ENCODE results near the gene MAMSTR.

The MAMSTR gene

GRCh38 chr19:48746110-48746509, 26.6 kb upstream of the MAMSTR start:
- DNase-seq (ENCODE audit: low read depth), result no peak

GRCh38 chr19:48745208-48745995, 25.9 kb upstream of the MAMSTR start:
- no peak for DNase-seq (ENCODE audit: low read depth)

- no peak for DNase-seq (ENCODE audit: low read depth)
These were observed 22.6 kb upstream of the MAMSTR start for GRCh38 chr19:48742096-48742495.

GRCh38 chr19:48741129-48741999, 21.8 kb upstream of the MAMSTR start:
- no peak for DNase-seq (ENCODE audit: low read depth)

- DNase-seq (ENCODE audit: low read depth), result no peak
These were observed 20.8 kb upstream of the MAMSTR start, which contains the start of gene RASIP1 for GRCh38 chr19:48740164-48740972. Gene RASIP1 (minus strand): TSS chr19:48740610. CDS start chr19:48740282, 328 bp downstream.

GRCh38 chr19:48739404-48740163, 20.1 kb upstream of the MAMSTR start:
- DNase-seq (ENCODE audit: low read depth), result no peak

GRCh38 chr19:48738557-48739403, 19.3 kb upstream of the MAMSTR start:
- peak; percentile 80 for DNase-seq (ENCODE audit: low read depth)

- DNase-seq (ENCODE audit: low read depth), result no peak
These were observed 18.0 kb upstream of the MAMSTR start for GRCh38 chr19:48737360-48737998.

- no peak for DNase-seq (ENCODE audit: low read depth)
These were observed 15.6 kb upstream of the MAMSTR start for GRCh38 chr19:48735031-48735615.

- DNase-seq (ENCODE audit: low read depth), result no peak
These were observed 15.1 kb upstream of the MAMSTR start for GRCh38 chr19:48734625-48735024.

- DNase-seq (ENCODE audit: low read depth), result no peak
These were observed 11.9 kb upstream of the MAMSTR start for GRCh38 chr19:48731452-48731851.

GRCh38 chr19:48728911-48729664, 9.6 kb upstream of the MAMSTR start:
- no peak for DNase-seq (ENCODE audit: low read depth)

GRCh38 chr19:48726556-48726955, 7.0 kb upstream of the MAMSTR start:
- no peak for DNase-seq (ENCODE audit: low read depth)

GRCh38 chr19:48724796-48725753, 5.5 kb upstream of the MAMSTR start:
- DNase-seq (ENCODE audit: low read depth), result no peak

- DNase-seq (ENCODE audit: low read depth), result no peak
These were observed 2.7 kb upstream of the MAMSTR start for GRCh38 chr19:48722196-48722708.

- peak; percentile 75 for DNase-seq (ENCODE audit: low read depth)
These were observed 1.2 kb upstream of the MAMSTR start for GRCh38 chr19:48720613-48721296.

GRCh38 chr19:48720251-48720612, 707 bp upstream of the MAMSTR start:
- DNase-seq (ENCODE audit: low read depth), result no peak
